ENCODE data around the gene FIGLA.
A peak's percentile ranks its signal among the peaks of the same experiment; 100 is the strongest.

Gene FIGLA

DNA sequence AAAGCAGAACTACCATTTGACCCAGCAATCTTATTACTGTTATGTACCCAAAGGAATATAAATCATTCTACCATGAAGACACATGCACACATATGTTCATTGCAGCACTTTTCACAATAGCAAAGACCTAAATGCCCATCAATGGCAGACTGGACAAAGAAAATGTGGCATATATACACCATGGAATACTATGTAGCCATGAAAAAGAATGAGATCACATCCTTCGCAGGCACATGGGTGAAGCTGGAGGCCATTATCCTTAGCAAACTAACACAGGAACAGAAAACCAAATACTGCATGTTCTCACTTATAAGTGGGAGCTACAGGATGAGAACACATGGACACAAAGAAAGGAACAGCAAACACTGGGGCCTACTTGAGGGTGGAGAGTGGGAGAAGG lies 51.0 kb downstream of the FIGLA start:
- DNase-seq = peak; percentile 31

DNA sequence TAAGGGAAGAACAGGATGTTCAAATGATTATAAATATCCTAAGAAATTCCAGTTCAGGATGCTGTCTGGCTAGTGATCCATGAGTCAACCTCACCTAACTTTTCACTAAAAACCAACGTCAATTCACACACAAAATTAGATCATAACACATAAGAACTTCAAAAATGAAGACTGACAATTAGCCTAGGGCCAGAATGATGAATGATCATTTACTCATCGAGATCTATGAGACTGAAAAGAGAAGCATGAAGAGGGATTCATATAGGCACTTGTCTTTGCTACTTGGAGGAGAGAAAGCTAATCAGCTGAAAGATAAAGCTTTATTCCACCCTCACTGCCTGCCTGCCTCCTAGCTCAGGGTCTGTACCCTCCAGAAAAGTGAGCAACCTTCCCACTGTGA lies 52.3 kb downstream of the FIGLA start:
- DNase-seq = no peak

DNA sequence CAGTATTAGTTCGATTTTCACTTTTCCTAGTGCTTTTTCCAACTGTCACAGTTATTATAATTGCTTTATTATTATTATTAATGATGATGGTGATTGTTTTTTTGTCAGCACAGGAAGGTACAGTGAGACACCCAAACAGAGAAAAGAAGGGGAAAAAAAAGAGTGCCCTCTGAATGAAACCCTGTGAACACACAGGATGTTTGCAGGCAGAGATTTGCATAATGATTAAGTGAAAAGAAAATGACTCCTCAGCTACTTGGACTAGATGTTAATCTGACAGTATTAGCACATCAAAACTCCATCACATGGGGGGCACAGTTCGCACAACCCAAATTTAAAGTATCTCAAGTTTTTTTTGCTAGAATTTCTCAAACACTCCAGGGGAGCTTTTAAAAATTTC lies 55.4 kb downstream of the FIGLA start:
- DNase-seq = no peak

DNA sequence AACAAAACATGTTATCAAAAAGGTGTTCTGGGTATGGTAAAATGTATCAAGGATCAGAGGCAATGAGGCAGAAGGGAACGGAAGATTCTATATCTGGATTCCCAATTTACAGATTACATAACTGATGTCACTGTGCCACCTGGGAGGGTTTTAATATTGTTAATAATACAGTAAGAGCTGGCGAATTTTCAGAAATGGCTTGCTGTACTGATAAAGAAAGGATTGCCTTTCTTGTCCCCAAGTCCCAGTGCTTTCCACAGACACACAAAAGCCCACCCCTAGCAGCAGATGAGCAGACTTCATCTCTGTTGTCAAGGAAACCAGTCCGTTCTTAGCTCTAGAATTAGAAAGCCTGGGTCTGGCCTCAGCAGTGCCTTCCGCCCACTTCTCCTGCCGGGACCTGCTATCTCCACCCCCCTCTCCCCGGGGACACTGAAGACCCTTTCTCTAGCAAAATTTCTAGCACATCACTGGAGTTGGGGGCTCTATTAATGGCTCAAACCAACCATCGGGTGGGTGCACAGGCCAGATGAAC lies 56.7 kb downstream of the FIGLA start:
- DNase-seq = no peak

DNA sequence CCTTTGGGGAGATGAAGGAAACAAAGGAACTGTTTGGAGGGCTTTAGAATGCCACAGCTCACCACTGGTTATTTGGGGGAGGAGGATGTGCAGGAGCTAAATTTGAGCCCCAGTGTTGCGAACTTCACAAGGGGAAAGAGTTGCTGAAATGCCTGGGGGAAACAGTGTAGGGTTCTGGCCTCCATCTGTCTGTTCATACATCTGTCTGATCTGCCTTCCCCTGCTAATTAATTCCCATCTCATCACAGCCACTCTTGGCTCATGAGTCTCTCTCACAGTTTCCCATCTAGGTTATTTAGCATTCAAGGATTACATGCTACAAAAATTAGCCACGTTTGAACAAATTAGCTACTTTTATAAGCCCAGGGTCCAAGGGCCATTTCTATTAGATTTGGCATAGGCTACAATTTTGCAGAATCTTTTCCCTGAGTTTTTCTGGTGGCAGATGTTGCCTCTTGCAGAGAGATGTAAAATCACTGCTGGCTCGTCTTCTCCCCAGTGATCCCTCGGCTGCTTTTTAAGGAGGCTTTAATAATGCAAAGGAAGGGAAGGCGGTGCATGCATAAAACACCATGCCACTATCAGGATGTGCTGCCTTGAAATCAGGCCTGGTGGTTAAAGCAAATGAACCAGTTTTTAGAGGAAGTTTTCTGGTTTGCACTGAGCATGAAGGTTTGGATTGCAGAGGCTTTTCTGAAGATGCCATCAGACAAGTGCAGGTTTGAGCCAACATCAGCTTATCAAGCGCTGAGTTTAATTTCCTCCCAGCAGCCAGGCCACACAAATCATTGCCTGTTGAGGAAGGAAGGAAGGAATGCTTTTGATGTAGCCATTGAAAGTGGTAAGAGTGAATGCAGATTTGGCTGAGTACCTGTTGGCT lies 57.4 kb downstream of the FIGLA start:
- DNase-seq = no peak

DNA sequence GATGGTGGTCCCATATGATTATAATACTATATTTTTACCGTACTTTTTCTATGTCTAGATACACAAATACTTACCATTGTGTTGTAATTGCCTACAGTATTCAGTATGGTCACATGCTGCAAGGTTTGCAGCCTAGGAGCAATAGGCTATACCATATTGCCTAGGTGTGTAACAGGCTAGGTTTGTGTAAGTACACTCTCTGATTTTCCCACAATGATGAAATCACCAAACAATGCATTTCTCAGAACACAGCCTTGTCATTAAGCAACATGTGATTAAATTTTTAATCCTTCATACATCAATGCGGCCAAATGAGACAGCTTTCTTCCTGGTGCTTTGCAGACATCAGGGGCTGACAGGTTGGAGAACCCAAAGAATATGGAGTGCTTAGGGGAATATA lies 59.7 kb downstream of the FIGLA start:
- DNase-seq = no peak

DNA sequence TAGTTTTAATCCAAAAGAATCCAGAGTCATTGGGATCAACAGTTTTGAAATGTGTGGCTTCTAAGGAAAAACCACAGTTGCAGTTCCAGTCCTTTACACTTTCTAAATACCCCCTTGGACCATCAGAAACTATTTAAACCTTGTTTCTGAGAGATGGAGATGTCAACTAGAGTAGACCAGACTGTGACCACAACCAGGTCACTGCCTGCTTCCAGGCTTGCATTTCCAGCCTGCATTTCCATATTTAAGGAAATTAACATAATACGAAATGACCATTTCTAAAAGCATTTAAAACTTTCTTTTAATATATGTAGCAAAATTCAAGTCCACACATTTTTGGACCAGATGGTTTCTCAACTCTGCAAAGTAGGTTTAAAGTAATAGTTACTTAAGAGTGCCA lies 60.8 kb downstream of the FIGLA start:
- no peak for DNase-seq

DNA sequence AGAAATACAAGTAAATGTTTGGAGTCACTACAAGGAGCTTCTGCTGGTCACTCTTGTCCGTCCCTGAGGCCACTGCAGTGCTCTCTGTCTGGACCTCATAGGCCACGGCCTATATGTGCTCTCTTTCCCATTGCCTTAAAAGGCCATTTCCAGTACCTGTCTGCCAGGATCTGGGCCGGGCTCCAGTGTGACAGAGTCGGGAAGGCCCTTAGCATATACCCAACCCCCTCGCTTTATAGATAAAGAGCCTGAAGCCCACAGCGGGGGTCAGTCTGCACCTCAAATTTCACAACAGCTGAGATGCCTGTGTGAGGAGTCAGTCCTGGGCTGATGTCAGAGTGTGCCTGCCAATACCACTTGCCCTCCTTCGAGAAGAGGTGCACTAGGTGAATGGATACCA lies 62.3 kb downstream of the FIGLA start:
- DNase-seq = no peak
